Measurements from ENCODE around the gene FIBP.
"Not testable (repeated sequence)": the region's sequence is repeated elsewhere in the genome, so short reads cannot be mapped to it uniquely, and the experiment has no call there.

Gene FIBP

DNA sequence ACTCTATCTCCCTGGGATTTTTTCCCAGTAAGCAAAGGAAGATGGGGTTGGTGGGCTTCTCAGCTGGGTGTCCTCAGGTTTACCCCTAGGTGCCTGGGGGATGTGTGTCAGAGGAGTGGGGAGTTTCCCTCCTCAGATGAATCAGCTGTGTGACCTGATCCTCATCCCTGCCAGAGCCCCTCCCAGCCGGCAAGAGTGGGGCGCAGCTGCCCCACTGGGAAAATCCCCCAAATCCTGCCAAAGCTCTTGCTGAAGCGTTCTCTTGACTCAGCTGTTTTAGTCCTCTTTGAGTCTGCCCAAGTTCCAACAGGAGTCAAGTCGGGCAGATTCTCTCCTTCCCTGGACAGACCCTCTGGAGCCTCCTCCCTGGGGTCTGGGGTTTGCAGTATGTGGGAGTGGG is 24.6 kb upstream of the FIBP start:
- DNase-seq: no peak

- DNase-seq: no peak
Measured at GRCh38 chr11:65911682-65912568, 23.7 kb upstream of the FIBP start.

GRCh38 chr11:65907878-65908277 is 19.6 kb upstream of the FIBP start:
- DNase-seq: no peak

- DNase-seq: no peak
Measured at GRCh38 chr11:65906602-65907001, 18.3 kb upstream of the FIBP start.

DNA sequence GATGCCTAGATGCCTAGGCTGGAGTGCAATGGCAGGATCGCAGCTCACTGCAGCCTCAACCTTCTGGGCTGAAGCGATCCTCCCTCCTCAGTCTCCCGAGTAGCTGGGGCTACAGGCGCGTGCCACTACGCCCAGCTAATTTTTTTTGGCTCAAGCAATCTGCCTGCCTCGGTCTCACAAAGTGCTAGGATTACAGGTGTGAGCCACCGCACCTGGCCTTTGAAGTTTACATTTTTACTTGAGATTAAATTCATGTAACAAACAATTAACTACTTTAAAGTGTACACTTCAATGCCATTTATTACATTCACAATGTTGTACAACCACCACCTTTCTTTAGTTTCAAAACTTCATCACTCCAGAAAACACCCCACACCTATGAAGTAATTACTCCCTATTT is 15.4 kb upstream of the FIBP start:
- DNase-seq: no peak

DNA sequence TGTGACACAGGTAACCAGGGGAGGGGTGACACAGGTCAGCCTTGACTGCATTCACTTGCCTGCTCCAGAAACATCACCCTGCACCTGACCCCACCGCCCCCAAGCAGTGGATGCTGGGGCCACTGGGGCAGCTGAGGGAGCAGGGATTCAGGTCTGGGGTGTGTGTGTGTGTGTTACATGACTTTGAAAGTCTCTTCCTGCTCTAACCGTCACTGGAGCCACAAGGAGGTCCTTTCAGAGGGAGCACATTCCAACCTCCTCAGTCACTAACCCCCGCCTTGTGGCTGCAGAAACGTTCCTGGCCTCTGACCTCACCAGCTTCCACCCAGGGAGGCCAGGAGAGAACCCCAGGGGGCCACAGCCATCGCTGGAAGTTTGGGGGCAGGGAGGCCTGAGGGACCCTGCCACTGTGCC is 14.8 kb upstream of the FIBP start:
- DNase-seq: no peak

- DNase-seq: no peak
Measured at GRCh38 chr11:65900899-65901180, 12.6 kb upstream of the FIBP start.

- peak; percentile 92 to 97 for DNase-seq
Measured at GRCh38 chr11:65900125-65900898, 12.0 kb upstream of the FIBP start, which contains the start of gene FOSL1. Gene FOSL1, minus strand, starts transcription at chr11:65900388. Its CDS starts 49 bp downstream, at chr11:65900339.

GRCh38 chr11:65899356-65900124 is 11.3 kb upstream of the FIBP start:
- DNase-seq: peak; percentile 60 to 73

- no peak for DNase-seq
Measured at GRCh38 chr11:65898656-65899355, 10.5 kb upstream of the FIBP start.

GRCh38 chr11:65897020-65897471 is 8.8 kb upstream of the FIBP start:
- DNase-seq: no peak

DNA sequence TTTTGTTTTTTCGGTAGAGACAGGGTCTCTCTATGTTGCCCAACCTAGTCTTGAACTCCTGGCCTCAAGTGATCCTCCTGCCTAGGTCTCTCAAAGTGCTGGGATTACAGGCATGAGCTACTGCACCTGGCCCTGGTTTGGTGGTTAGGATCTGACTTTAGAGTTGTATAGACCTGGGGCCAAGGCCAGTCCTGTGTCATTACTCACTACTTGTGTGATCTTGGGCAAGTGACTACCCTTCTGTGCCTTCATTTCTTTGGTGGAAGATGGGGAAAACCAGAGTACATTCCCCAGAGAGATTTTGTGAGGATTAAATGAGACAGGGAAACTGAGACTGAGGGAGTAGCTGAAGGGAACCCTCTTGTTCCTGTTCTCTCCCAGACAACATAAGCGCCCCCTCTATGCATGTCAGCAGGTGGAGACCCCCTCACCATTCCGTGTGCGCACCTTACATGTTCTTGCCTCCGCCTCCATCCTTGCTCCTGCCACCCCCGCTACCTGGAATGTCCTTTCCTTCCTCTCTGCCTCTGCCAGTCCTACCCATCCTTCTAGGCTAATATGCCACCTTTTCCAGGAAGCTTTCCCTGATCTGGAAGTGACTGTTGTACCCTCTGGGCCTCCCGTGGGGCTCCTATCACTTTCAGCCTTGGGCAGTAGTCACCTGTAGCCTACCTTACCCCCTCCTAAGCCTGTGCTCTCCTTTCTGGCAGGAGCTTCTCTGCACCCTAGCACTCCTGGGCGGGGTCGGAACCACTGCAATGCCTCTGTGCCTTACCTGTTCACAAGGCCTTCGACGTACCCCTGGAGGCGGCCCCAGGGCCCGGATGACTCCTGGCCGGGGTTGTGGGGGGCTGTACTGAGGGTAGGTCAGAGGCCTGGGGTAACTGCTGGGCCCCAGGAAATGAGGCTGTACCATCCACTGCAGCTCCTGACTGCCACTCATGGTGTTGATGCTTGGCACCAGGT is 8.0 kb upstream of the FIBP start:
- no peak for DNase-seq

- DNase-seq: no peak
Measured at GRCh38 chr11:65895482-65895981, 7.3 kb upstream of the FIBP start.

- DNase-seq: no peak
Measured at GRCh38 chr11:65894034-65894591, 5.8 kb upstream of the FIBP start.

- no peak for DNase-seq
Measured at GRCh38 chr11:65892661-65893317, 4.5 kb upstream of the FIBP start.

DNA sequence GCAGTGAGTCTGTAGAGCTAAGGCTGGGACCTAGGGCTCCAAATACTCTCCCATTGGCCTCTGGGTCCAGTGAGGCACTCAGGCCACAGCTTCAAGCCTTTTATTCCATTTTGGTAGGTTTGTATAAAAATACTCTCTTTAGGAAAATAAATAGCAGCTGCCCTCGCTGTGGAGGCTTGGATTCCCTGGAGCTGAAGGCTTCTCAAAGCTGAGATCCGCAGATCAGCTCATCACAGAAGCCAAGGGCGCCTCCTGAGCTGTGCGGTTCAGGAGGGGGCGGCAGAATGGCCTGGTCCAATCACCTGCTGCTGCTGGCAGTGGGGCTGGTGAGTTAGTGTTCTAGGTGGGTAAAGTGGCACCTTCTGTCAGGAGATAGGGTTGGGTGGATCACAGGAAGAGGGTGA is 3.9 kb upstream of the FIBP start:
- DNase-seq: not testable (repeated sequence)

DNA sequence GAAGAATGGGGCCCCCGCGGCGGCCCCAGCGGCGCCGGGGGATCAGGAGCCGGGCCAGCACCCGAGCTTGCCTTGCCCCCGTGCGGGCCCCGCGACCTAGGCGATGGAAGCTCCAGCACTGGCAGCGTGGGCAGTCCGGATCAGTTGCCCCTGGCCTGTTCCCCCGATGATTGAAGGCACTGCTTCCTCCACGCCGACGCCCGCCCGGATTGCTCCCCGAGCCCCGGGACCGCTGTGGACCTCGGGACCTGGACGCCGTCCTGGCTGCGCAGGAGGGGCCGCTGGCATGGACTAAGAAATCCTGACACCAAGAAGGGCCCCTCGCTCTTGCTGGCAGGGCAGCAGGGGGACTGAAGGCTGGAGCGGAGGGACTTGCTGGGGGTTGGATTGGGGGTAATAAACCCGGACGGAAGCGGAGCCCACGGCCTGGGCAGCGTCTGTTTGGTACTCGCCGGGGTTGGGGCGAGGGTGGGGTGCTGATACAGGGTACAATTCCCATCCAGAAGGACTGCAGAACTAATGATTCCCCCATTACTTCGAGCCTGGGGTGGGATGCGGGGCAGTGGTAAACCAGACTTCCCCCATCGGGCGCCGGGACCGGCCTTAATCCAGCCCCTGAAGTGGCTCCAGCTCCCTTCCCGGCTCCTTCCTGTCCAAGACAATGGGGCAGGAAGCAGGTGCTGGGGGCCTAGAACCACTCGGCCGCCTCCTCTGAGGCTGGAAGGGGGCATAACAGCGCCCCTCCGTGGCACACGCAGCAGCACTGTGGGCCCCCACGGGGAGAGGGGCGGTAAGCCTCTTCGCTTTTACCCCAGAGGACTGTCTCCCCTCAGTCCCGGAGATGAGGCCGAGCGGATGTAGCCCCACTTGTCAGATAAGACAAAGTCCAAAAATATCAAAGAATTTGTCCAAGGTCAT is 3.2 kb upstream of the FIBP start:
- DNase-seq: peak in 1 of 2 experiments; percentile 43

DNA sequence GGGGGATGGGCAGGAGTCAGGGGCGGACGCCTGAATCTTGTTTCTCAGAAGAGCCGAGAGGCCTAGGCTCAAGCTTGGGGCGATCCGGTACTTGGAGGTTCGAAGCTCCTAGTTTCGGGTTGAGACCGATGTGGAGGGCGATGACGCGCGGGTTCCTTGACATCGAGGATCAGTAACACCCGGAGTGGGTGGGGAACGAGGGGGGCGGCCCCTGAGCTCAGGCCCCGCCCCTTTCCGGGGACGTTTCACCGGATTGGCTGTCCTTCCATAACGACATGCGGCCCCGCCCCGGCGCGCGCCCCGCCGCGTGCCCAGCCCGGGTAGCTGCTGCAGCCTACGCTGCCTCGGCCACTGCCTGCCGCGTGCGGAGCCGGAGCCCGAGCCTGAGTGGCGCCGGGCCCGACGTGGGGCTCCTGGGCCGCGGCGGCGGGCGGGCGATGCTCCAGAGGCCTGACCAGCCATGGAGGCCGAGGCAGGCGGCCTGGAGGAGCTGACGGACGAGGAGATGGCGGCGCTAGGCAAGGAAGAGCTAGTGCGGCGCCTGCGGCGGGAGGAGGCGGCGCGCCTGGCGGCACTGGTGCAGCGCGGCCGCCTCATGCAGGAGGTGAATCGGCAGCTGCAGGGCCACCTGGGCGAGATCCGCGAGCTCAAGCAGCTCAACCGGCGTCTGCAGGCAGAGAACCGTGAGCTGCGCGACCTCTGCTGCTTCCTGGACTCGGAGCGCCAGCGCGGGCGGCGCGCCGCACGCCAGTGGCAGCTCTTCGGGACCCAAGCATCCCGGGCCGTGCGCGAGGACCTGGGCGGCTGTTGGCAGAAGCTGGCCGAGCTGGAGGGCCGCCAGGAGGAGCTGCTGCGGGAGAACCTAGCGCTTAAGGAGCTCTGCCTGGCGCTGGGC is 2.3 kb upstream of the FIBP start, which contains the start of gene CCDC85B:
TSS of gene CCDC85B (plus strand) at position 350 of the 895 bp plus-strand sequence. CDS start at position 461, 111 bp downstream.
- peak; percentile 97 to 98 for DNase-seq

Data from activated CD4-positive, alpha-beta T cell treated with anti-CD3 and anti-CD28 coated beads, Interleukin-2, amount 50 U/mL, for 4 hours (primary cell).